HepG2 (cell line): Measurements from ENCODE around the gene CIROP. TPM values are rescaled to one million over a fixed set of nuclear protein-coding genes. Genes with fewer than 3 reads are reported as not detected.

ENCODE experiments used
- ATAC-seq: fragments of 200-7000 bp; cut with Tn5 transposase; 3 replicates; pipeline ENCODE4 v1.9.1; 2020; ENCODE audit warnings: mild to moderate bottlenecking, moderate library complexity
- BruUV-seq: library from RNA; stranded (reverse); fragments of 400-500 nt; replicated peaks from 2 replicates; lab custom pipeline; 2021; lab: Mats Ljungman, UMichigan
- CTCF ChIA-PET: fragments of 300-600 bp; formaldehyde crosslinking; extraction: SDS; loops from one replicate; lab custom pipeline; 2021; ENCODE audit warnings: low total read pairs, inconsistent platforms, low intra/inter-chr PET ratio; lab: Yijun Ruan, JAX
- POLR2A ChIA-PET: fragments of 350-600 bp; sonication (Branson Sonifier 250); formaldehyde crosslinking; loops from one replicate; lab custom pipeline; 2020; ENCODE audit warnings: antibody characterized with exemption, inconsistent platforms; lab: Yijun Ruan, JAX
- DNase-seq: peaks from one replicate; pipeline ENCODE4 v3.0.0-alpha.2; 2015; ENCODE audit warnings: low spot score
- FAIRE-seq: peaks from 3 replicates; lab custom pipeline; 2011; peaks lifted over from hg19 to GRCh38; lab: Jason Lieb, UNC
- H2AFZ ChIP-seq: one replicate; pipeline ENCODE4 v1.6.1; 2011; ENCODE audit warnings: low read length, inconsistent platforms
- H3K27ac ChIP-seq: fragments of 300-600 bp; 3 replicates; pipeline ENCODE4 v1.8.0; 2011; ENCODE audit warnings: mixed run types, mild to moderate bottlenecking, mixed read lengths, low read length, inconsistent platforms; ENCODE audit not compliant: insufficient read depth; ENCODE audit errors: extremely low read length
- H3K27me3 ChIP-seq, 2 experiments: fragments of 200-600 bp in 1 of 2; 2 replicates in 1 of 2; 3 replicates in 1 of 2; pipeline versions ENCODE4 v1.6.0 to v1.8.0; 2011; ENCODE audit warnings: low read length in 2 of 2, mild to moderate bottlenecking in 2 of 2, moderate library complexity in 2 of 2, inconsistent platforms in 1 of 2; ENCODE audit not compliant: insufficient read depth in 2 of 2, control insufficient read depth in 1 of 2
- H3K36me3 ChIP-seq, 2 experiments: fragments of 200-600 bp in 1 of 2; replicated peaks in 1 of 2; 2 replicates in 1 of 2; 3 replicates in 1 of 2; pipeline versions ENCODE4 v1.5.1 to v1.8.0; 2011; ENCODE audit warnings: low read length in 2 of 2, inconsistent platforms in 1 of 2; ENCODE audit not compliant: insufficient read depth in 2 of 2, control insufficient read depth in 1 of 2
- H3K4me1 ChIP-seq: 2 replicates; pipeline ENCODE4 v1.5.1; 2012; ENCODE audit warnings: low read length, inconsistent platforms; ENCODE audit not compliant: insufficient read depth
- H3K4me2 ChIP-seq: 2 replicates; pipeline ENCODE4 v1.6.0; 2011; ENCODE audit warnings: low read depth, low read length, inconsistent platforms
- H3K4me3 ChIP-seq, 3 experiments: fragments of 200-600 bp in 1 of 3; sonication (generic), shearing (Covaris generic) in 1 of 3; replicated peaks in 1 of 3; 2 replicates each; pipeline ENCODE4 v1.5.1; 2011 to 2016; ENCODE audit warnings: low read length in 3 of 3, inconsistent platforms in 2 of 3, low read depth in 2 of 3, mild to moderate bottlenecking in 2 of 3, control low read depth in 1 of 3, mixed read lengths in 1 of 3; ENCODE audit not compliant: insufficient read depth in 1 of 3
- H3K79me2 ChIP-seq: one replicate; pipeline ENCODE4 v1.6.1; 2011; ENCODE audit warnings: low read length, inconsistent platforms; ENCODE audit not compliant: insufficient read depth
- H3K9ac ChIP-seq: 2 replicates; pipeline ENCODE4 v1.6.0; 2011; ENCODE audit warnings: mild to moderate bottlenecking, low read depth, low read length, inconsistent platforms; ENCODE audit not compliant: insufficient read depth
- H3K9me3 ChIP-seq: 2 replicates; pipeline ENCODE4 v1.5.1; 2012; ENCODE audit warnings: mild to moderate bottlenecking, low read length
- H4K20me1 ChIP-seq: 2 replicates; pipeline ENCODE4 v1.6.0; 2011; ENCODE audit warnings: inconsistent platforms, mild to moderate bottlenecking, low read length, moderate library complexity; ENCODE audit not compliant: insufficient read depth
- CBX2 ChIP-seq, 2 experiments: fragments of 200-600 bp in 1 of 2; sonication (generic); formaldehyde crosslinking in 1 of 2; IDR thresholded peaks; 2 replicates each; pipeline versions ENCODE4 v1.7.0 to v1.8.1; 2018 to 2022; ENCODE audit warnings: low read depth in 2 of 2, low read length in 1 of 2, mild to moderate bottlenecking in 1 of 2, missing genetic modification reagents in 1 of 2
- TRIM24 ChIP-seq: sonication (generic); formaldehyde crosslinking; IDR thresholded peaks from 2 replicates; pipeline ENCODE4 v1.8.0; 2022; ENCODE audit warnings: mild to moderate bottlenecking, missing genetic modification reagents
- ZNF101 ChIP-seq: sonication (generic); formaldehyde crosslinking; IDR thresholded peaks from 2 replicates; pipeline ENCODE4 v1.4.0; 2020; ENCODE audit warnings: mild to moderate bottlenecking, low read depth, missing genetic modification reagents, borderline replicate concordance
- WGBS: methylation state at CpG from one replicate; pipeline ENCODE4 v1.1.6; 2017; ENCODE audit warnings: low lambda C conversion rate; 5-methylcytosine and 5-hydroxymethylcytosine counted together
- in situ Hi-C: cut with HindIII; loops from 2 replicates; pipeline ENCODE4 v1.10.0; 2017; ENCODE audit warnings: low pct_unique_long_range_greater_than_20kb; ENCODE audit not compliant: extremely low pct_ligation_motif_present
- intact Hi-C: fragments of 100-400 bp; cut with micrococcal nuclease; formaldehyde crosslinking; loops from one replicate; pipeline ENCODE4 v1.10.0; 2022; ENCODE audit not compliant: unreplicated experiment
- polyA plus RNA-seq, 8 experiments: library from polyadenylated mRNA; depleted of rRNA in 3 of 8; stranded (reverse) in 7 of 8; unstranded in 1 of 8; fragments of >200 nt; fragmentation: Illumina TruSeq in 4 of 8; extraction: Trizol in 4 of 8; gene quantifications; 2 replicates each; pipeline versions ENCODE4 v1.2.1 to v1.2.3, GENCODE V29; 2011 to 2016; ENCODE audit warnings: low read depth in 4 of 8, missing spikeins in 1 of 8, mixed read lengths in 1 of 8; ENCODE audit not compliant: insufficient read depth in 1 of 8
- total RNA-seq, 5 experiments: library from RNA; depleted of rRNA; stranded (reverse); fragments of >200 nt; fragmentation: Illumina TruSeq; extraction: Trizol; gene quantifications; 2 replicates each; pipeline ENCODE4 v1.2.3, GENCODE V29; 2016; ENCODE audit warnings: low read depth in 1 of 5
- TF ChIP-seq, protein P1 (sequence below): sonication (generic); formaldehyde crosslinking; IDR thresholded peaks from 2 replicates; pipeline ENCODE4 v1.5.1; 2020; ENCODE audit warnings: missing genetic modification reagents, mild to moderate bottlenecking, borderline replicate concordance
- TF ChIP-seq, protein P2 (sequence below): sonication (generic); formaldehyde crosslinking; IDR thresholded peaks from 2 replicates; pipeline ENCODE4 v1.5.1; 2020; ENCODE audit warnings: mild to moderate bottlenecking, missing genetic modification reagents, borderline replicate concordance

Gene CIROP
- total and polyA plus RNA-seq, 2 of the 13 experiments (the other 11 are each of a cell fraction or from before 2014, with no cell fraction given), result 0.07 TPM; not detected in 1

DNA sequence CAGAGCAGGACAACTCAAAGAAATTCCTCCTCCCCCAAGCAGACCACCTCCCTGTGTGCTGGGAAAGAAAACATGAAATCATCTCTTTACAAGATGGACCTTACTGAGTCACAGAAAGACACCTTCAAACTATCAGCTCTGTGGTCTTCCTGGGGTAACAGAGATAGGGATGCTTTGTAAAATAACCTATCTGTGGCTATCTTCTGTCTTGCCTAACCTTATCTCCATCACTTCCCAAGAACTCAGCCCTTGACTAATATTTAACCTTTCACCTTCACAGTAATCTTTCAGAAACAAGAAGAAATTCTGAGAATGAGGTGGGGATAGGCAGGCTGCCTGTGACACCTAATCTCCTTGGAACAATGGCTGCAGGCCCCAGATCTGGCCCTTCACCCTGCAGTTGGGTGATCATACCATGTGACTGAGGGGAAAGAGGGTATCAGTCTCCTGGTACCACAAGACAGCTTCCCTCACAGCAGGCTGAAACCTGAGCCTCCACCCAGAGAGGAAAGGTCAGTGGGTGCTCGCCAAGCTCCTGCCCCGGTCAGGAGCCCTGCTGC lies 41.6 kb upstream of the CIROP start:
- no peak overlapping the region for H2AFZ ChIP-seq
- H3K4me2 ChIP-seq, result no peak overlapping the region
- H3K9ac ChIP-seq, result no peak overlapping the region
- FAIRE-seq (no peak), ATAC-seq (no peak), DNase-seq (no peak)
- no TSS peak for BruUV-seq
- WGBS, result 6% methylated on average over 2 of the region's 2 CpGs
- no peaks in the 10 kb centered on the region for H3K4me1 ChIP-seq
- intact Hi-C loops, result no loop called here
- H3K27ac ChIP-seq, result no peak overlapping the region
- no peaks in the 10 kb centered on the region for H3K9me3 ChIP-seq
- ChIA-PET CTCF (no interaction called here), POLR2A (no interaction called here)
- no peak for TF ChIP-seq ZNF101 (CRISPR knock-in tag)
- TF ChIP-seq, protein P1, sequence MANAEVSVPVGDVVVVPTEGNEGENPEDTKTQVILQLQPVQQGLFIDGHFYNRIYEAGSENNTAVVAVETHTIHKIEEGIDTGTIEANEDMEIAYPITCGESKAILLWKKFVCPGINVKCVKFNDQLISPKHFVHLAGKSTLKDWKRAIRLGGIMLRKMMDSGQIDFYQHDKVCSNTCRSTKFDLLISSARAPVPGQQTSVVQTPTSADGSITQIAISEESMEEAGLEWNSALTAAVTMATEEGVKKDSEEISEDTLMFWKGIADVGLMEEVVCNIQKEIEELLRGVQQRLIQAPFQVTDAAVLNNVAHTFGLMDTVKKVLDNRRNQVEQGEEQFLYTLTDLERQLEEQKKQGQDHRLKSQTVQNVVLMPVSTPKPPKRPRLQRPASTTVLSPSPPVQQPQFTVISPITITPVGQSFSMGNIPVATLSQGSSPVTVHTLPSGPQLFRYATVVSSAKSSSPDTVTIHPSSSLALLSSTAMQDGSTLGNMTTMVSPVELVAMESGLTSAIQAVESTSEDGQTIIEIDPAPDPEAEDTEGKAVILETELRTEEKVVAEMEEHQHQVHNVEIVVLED (CRISPR knock-in tag), result no peak
- no peak for TF ChIP-seq CBX2 (IDR thresholded peaks at IDR 0.05; ENCODE audit: low read depth, low read length)
- no peak for TF ChIP-seq CBX2 (CRISPR knock-in tag; IDR thresholded peaks at IDR 0.05; ENCODE audit: low read depth)
- no peak for TF ChIP-seq TRIM24
- TF ChIP-seq, protein P2, sequence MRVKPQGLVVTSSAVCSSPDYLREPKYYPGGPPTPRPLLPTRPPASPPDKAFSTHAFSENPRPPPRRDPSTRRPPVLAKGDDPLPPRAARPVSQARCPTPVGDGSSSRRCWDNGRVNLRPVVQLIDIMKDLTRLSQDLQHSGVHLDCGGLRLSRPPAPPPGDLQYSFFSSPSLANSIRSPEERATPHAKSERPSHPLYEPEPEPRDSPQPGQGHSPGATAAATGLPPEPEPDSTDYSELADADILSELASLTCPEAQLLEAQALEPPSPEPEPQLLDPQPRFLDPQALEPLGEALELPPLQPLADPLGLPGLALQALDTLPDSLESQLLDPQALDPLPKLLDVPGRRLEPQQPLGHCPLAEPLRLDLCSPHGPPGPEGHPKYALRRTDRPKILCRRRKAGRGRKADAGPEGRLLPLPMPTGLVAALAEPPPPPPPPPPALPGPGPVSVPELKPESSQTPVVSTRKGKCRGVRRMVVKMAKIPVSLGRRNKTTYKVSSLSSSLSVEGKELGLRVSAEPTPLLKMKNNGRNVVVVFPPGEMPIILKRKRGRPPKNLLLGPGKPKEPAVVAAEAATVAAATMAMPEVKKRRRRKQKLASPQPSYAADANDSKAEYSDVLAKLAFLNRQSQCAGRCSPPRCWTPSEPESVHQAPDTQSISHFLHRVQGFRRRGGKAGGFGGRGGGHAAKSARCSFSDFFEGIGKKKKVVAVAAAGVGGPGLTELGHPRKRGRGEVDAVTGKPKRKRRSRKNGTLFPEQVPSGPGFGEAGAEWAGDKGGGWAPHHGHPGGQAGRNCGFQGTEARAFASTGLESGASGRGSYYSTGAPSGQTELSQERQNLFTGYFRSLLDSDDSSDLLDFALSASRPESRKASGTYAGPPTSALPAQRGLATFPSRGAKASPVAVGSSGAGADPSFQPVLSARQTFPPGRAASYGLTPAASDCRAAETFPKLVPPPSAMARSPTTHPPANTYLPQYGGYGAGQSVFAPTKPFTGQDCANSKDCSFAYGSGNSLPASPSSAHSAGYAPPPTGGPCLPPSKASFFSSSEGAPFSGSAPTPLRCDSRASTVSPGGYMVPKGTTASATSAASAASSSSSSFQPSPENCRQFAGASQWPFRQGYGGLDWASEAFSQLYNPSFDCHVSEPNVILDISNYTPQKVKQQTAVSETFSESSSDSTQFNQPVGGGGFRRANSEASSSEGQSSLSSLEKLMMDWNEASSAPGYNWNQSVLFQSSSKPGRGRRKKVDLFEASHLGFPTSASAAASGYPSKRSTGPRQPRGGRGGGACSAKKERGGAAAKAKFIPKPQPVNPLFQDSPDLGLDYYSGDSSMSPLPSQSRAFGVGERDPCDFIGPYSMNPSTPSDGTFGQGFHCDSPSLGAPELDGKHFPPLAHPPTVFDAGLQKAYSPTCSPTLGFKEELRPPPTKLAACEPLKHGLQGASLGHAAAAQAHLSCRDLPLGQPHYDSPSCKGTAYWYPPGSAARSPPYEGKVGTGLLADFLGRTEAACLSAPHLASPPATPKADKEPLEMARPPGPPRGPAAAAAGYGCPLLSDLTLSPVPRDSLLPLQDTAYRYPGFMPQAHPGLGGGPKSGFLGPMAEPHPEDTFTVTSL (CRISPR knock-in tag), result no peak
- in situ Hi-C loops, result no loop called here
- no peaks in the 10 kb centered on the region for H3K79me2 ChIP-seq
- no peaks in the 10 kb centered on the region for H3K36me3 ChIP-seq
- H3K4me3 ChIP-seq, result no peak overlapping the region
- H3K27me3 ChIP-seq, result peaks cover 8 to 35% of the 10 kb centered on the region in 2 experiments; a peak in 4 of 5 replicates
- no peaks in the 10 kb centered on the region for H4K20me1 ChIP-seq
